T-cell (primary cell): ENCODE results near the gene NRDC. TPM values are rescaled to one million over a fixed set of nuclear protein-coding genes. Genes with fewer than 3 reads are reported as not detected.
A peak's percentile ranks its signal among the peaks of the same experiment; 100 is the strongest.

ENCODE experiments used
- ATAC-seq, 4 experiments: fragments of 200-7000 bp in 3 of 4; fragments of 150-1000 bp in 1 of 4; cut with Tn5 transposase; replicated peaks in 1 of 4; 1 replicate in 3 of 4; 2 replicates in 1 of 4; pipeline ENCODE4 v1.10.0; 2021; ENCODE audit warnings: moderate library complexity in 3 of 4, mild to moderate bottlenecking in 2 of 4, moderate number of reproducible peaks in 1 of 4
- CTCF ChIA-PET, 2 donors: fragments of 300-600 bp; sonication (Branson Sonifier 250); formaldehyde crosslinking; loops; one replicate each; lab custom pipeline; 2022; ENCODE audit warnings: antibody characterized with exemption in 2 of 2; lab: Charles Lee
- POLR2A ChIA-PET, 2 donors: fragments of 300-600 bp; sonication (Branson Sonifier 250); formaldehyde crosslinking; loops; one replicate each; lab custom pipeline; 2022; ENCODE audit warnings: antibody characterized with exemption in 2 of 2; lab: Charles Lee
- DNase-seq, 35 experiments: peaks; one replicate each; pipeline versions ENCODE4 v3.0.0 to v3.0.0-alpha.2; 2013 to 2023
- H3K27ac ChIP-seq: one replicate; pipeline ENCODE4 v1.5.1; 2013; ENCODE audit warnings: low read length
- H3K27me3 ChIP-seq, 2 experiments: replicated peaks in 1 of 2; 1 replicate in 1 of 2; 2 replicates in 1 of 2; pipeline versions ENCODE4 v1.6.1 to v1.7.0; 2013; ENCODE audit warnings: low read length in 1 of 2, mixed read lengths in 1 of 2; ENCODE audit not compliant: control insufficient read depth in 2 of 2, insufficient read depth in 2 of 2; ENCODE audit errors: extremely low read depth in 1 of 2
- H3K36me3 ChIP-seq, 2 donors: 1 replicate in 1 of 2; 2 replicates in 1 of 2; pipeline versions ENCODE4 v1.6.1 to v1.7.0; 2013; ENCODE audit warnings: low read length in 1 of 2; ENCODE audit not compliant: control insufficient read depth in 2 of 2, insufficient read depth in 1 of 2; ENCODE audit errors: extremely low read depth in 1 of 2
- H3K4me1 ChIP-seq, 2 experiments: 1 replicate in 1 of 2; 2 replicates in 1 of 2; pipeline versions ENCODE4 v1.6.1 to v1.7.0; 2013; ENCODE audit warnings: low read length in 2 of 2, mixed read lengths in 1 of 2; ENCODE audit not compliant: insufficient read depth in 2 of 2, control insufficient read depth in 1 of 2; ENCODE audit errors: extremely low read depth in 1 of 2
- H3K4me3 ChIP-seq, 2 donors: 1 replicate in 1 of 2; 2 replicates in 1 of 2; pipeline versions ENCODE4 v1.5.1 to v1.7.0; 2013; ENCODE audit warnings: mild to moderate bottlenecking in 2 of 2, low read length in 1 of 2, moderate library complexity in 1 of 2; ENCODE audit not compliant: control insufficient read depth in 1 of 2; ENCODE audit errors: extremely low read depth in 1 of 2
- H3K9me3 ChIP-seq: 2 replicates; pipeline ENCODE4 v1.7.0; 2013
- H3K27ac Mint-ChIP-seq, 2 donors: one replicate each; pipeline ENCODE4 v1.8.0; 2020 to 2021; ENCODE audit warnings: mild to moderate bottlenecking in 2 of 2, mixed read lengths in 2 of 2
- H3K27me3 Mint-ChIP-seq, 2 donors: one replicate each; pipeline ENCODE4 v1.8.0; 2021 to 2022; ENCODE audit warnings: mixed read lengths in 2 of 2
- H3K36me3 Mint-ChIP-seq: one replicate; pipeline ENCODE4 v1.8.0; 2021; ENCODE audit warnings: mixed read lengths
- H3K4me1 Mint-ChIP-seq, 3 donors: one replicate each; pipeline ENCODE4 v1.8.0; 2020 to 2022; ENCODE audit warnings: mixed read lengths in 3 of 3, mild to moderate bottlenecking in 1 of 3
- H3K4me3 Mint-ChIP-seq, 3 donors: one replicate each; pipeline ENCODE4 v1.8.0; 2020 to 2022; ENCODE audit warnings: mild to moderate bottlenecking in 3 of 3, mixed read lengths in 3 of 3, moderate library complexity in 3 of 3
- H3K9me3 Mint-ChIP-seq, 3 donors: one replicate each; pipeline ENCODE4 v1.8.0; 2020 to 2022; ENCODE audit warnings: mixed read lengths in 3 of 3
- WGBS: methylation state at CpG from one replicate; pipeline ENCODE4 v1.1.5; 2013; ENCODE audit warnings: missing lambda C conversion rate; ENCODE audit not compliant: insufficient coverage; 5-methylcytosine and 5-hydroxymethylcytosine counted together
- total RNA-seq, 35 experiments: library from RNA in 6 of 35; stranded (reverse) in 6 of 35; fragments of 120-200 nt in 1 of 35; gene quantifications; one replicate each; pipeline versions ENCODE4 v1.2.1 to v1.2.4 and lab custom pipeline; 2013 to 2026

The NRDC gene
- total RNA-seq, 5 donors from 2014 or later (not counting 1 experiment from before 2014, with no cell fraction given): 107 to 118 (median 110) TPM

DNA sequence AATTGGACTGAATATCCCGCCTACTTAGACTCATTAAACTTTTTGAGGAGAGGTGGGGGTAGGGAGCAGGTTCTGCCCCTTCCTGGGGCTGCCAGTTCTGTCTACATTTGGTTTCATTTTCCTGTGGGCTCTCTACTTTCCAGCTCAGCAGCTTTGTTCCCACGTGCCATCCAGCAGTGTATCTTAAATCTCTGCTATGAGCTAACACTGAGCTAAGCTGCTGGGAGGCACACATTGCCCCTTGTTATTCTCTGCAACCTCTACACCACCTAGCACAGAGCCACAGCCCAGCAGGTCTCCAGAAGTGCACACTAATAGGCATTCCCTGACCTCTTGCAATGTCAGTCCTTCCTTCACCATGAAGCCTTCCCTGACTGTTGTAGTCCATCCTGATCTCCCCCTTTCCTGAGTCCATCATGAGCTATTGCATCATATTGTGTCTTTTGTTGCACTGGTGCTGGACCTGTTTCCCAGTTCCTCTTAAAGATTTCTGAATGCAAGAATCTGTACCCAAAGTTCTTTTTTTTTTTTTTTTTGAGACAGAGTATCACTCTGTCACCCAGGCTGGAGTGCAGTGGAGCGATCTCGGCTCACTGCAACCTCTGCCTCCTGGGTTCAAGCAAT is 28.7 kb upstream of the NRDC start:
- Mint-ChIP-seq H3K27ac (peak overlapping the region; percentile 12 to 78), H3K4me3 (no peak overlapping the region), H3K4me1 (peaks cover 6 to 17% (median 11%) of the 10 kb centered on the region in 3 donors), H3K9me3 (peaks cover 0 to 8% (median 0%) of the 10 kb centered on the region in 3 donors), H3K27me3 (peaks cover 12 to 14% of the 10 kb centered on the region in 2 donors), H3K36me3 (no peaks in the 10 kb centered on the region)
- H3K36me3 ChIP-seq: no peaks in the 10 kb centered on the region
- no peak overlapping the region for H3K27ac ChIP-seq
- DNase-seq (no peak), ATAC-seq (no peak)
- no peak overlapping the region for H3K4me3 ChIP-seq
- H3K4me1 ChIP-seq: peaks cover 0 to 6% of the 10 kb centered on the region in 2 experiments
- no peaks in the 10 kb centered on the region for H3K9me3 ChIP-seq
- 25% methylated on average over 2 of the region's 4 CpGs for WGBS
- CTCF ChIA-PET: interaction anchor here in 1 of 2 donors (1.4 kb wide), 1 partner anchor 10 kb away, joined by 6 read pairs; no protein-coding TSS in a partner anchor
- POLR2A ChIA-PET: no interaction called here
- H3K27me3 ChIP-seq: peaks cover 0 to 2% of the 10 kb centered on the region in 2 experiments

DNA sequence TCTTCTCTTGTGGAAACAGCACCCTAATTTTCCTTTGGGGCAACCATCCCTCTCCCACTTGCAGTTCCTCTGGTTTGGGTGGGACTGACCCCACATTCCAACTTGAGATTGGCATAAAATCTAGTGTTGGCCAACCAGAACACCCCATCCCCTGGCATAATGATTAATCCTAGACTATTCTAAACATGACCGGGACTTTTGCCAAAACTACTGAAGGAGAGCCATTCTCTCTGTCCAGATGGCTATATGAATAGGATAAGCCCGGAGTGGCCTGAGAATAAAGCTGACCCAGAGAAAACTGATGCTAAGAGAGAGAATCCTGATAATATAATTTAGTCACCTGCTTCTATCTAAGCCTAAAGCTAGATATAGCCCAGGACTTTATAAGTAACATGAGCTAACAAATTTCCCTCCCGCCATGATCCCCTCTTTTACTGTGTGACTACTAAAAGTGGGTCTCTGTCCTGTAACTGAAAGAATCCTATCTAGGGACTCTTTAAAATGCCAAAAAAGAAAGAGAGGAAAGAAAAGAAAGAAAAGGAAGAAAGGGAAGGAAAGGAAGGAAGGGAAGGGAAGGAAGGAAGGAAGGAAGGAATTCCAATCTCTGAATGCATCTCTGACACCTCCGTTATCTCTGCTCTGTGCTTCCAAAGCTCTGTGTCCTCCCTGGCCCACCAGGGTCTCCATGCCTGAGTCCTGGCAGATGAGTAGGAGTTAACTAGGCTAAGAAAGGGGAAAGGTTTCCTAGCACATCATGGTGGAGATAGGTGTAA is 28.0 kb upstream of the NRDC start:
- Histone ChIP-seq H3K9me3 (no peaks in the 10 kb centered on the region), H3K4me3 (no peak overlapping the region), H3K4me1 (peaks cover 0 to 6% of the 10 kb centered on the region in 2 experiments), H3K27me3 (peaks cover 0 to 2% of the 10 kb centered on the region in 2 experiments), H3K36me3 (no peaks in the 10 kb centered on the region), H3K27ac (no peak overlapping the region)
- Mint-ChIP-seq H3K27ac (peak overlapping the region; percentile 8 to 81), H3K4me3 (no peak overlapping the region), H3K9me3 (peaks cover 0 to 8% (median 0%) of the 10 kb centered on the region in 3 donors), H3K4me1 (peaks cover 6 to 17% (median 11%) of the 10 kb centered on the region in 3 donors), H3K27me3 (peaks cover 10 to 12% of the 10 kb centered on the region in 2 donors), H3K36me3 (no peaks in the 10 kb centered on the region)
- CTCF ChIA-PET: interaction anchor here in 1 of 2 donors (1.4 kb wide), 1 partner anchor 9 kb away, joined by 6 read pairs; no protein-coding TSS in a partner anchor
- DNase-seq: no peak
- WGBS: no CpG with 5 or more reads among the region's 4 CpGs
- POLR2A ChIA-PET: no interaction called here
- no peak for ATAC-seq

DNA sequence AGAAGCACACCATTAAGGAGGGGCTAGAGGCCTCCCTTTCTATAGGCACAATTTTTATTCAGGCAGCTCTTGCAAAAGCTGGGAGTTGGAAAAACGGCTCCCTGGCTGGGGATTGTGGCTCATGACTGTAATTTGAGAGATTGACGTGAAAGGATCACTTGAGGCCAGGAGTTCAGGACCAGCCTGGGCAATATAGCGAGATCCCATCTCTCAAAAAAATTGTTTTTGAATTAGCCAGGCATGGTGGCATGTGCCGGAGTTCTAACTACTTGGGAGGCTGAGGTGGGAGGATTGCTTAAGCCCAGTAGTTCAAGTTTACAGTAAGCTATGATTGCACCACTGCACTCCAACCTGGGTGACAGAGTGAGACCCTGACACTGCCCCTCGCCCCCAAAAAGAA is 23.9 kb upstream of the NRDC start:
- POLR2A ChIA-PET: no interaction called here
- Mint-ChIP-seq H3K9me3 (peaks cover 0 to 8% (median 0%) of the 10 kb centered on the region in 3 donors), H3K27ac (no peak overlapping the region), H3K36me3 (no peaks in the 10 kb centered on the region), H3K4me3 (no peak overlapping the region), H3K4me1 (peaks cover 4 to 14% (median 6%) of the 10 kb centered on the region in 3 donors), H3K27me3 (peaks cover 15 to 26% of the 10 kb centered on the region in 2 donors)
- H3K36me3 ChIP-seq: no peaks in the 10 kb centered on the region
- H3K4me1 ChIP-seq: peaks cover 0 to 6% of the 10 kb centered on the region in 2 experiments
- CTCF ChIA-PET: no interaction called here
- H3K27me3 ChIP-seq: peaks cover 3 to 20% of the 10 kb centered on the region in 2 experiments
- DNase-seq (no peak), ATAC-seq (no peak)
- H3K4me3 ChIP-seq: no peak overlapping the region
- no peak overlapping the region for H3K27ac ChIP-seq
- WGBS: 65% methylated on average over 3 of the region's 5 CpGs
- no peaks in the 10 kb centered on the region for H3K9me3 ChIP-seq

DNA sequence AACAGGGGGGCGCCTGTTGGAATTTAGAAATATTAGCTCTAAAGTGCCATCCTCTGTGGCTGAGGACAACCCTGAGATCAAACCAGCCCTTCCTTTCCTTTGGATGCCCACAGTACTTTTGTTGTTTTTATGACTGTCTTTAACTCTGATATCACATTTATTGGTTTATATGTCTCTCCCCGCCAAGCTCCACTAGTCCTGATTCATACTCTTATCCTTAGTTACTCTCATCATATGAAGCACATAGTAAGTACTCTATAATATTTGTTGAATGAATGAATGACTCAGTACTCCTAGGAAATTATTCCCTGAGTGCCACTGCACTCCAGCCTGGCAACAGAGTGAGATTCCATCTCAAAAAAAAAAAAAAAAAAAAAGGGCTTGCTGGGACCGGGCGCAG is 22.6 kb upstream of the NRDC start:
- Mint-ChIP-seq H3K27me3 (peaks cover 26 to 33% of the 10 kb centered on the region in 2 donors), H3K27ac (no peak overlapping the region), H3K36me3 (no peaks in the 10 kb centered on the region), H3K4me3 (no peak overlapping the region), H3K9me3 (peaks cover 0 to 1% (median 0%) of the 10 kb centered on the region in 3 donors), H3K4me1 (peaks cover 0 to under 1% (median 0%) of the 10 kb centered on the region in 3 donors)
- no CpG with 5 or more reads among the region's 4 CpGs for WGBS
- Histone ChIP-seq H3K27me3 (peaks cover 3 to 25% of the 10 kb centered on the region in 2 experiments), H3K4me3 (no peak overlapping the region), H3K27ac (no peak overlapping the region), H3K36me3 (no peaks in the 10 kb centered on the region), H3K4me1 (no peaks in the 10 kb centered on the region), H3K9me3 (no peaks in the 10 kb centered on the region)
- CTCF ChIA-PET: no interaction called here
- ATAC-seq (no peak), DNase-seq (no peak)
- POLR2A ChIA-PET: no interaction called here

GRCh38 chr1:51899022-51899421 is 20.5 kb upstream of the NRDC start:
- no peak overlapping the region for H3K4me3 Mint-ChIP-seq
- POLR2A ChIA-PET: no interaction called here
- H3K36me3 Mint-ChIP-seq: no peaks in the 10 kb centered on the region
- no peaks in the 10 kb centered on the region for H3K9me3 Mint-ChIP-seq
- H3K9me3 ChIP-seq: no peaks in the 10 kb centered on the region
- peaks cover 41 to 46% of the 10 kb centered on the region in 2 donors for H3K27me3 Mint-ChIP-seq
- H3K4me3 ChIP-seq: no peak overlapping the region
- CTCF ChIA-PET: no interaction called here
- no peak overlapping the region for H3K27ac Mint-ChIP-seq
- DNase-seq (no peak), ATAC-seq (no peak)
- H3K36me3 ChIP-seq: no peaks in the 10 kb centered on the region
- H3K4me1 ChIP-seq: no peaks in the 10 kb centered on the region
- H3K27ac ChIP-seq: no peak overlapping the region
- peaks cover 3 to 26% of the 10 kb centered on the region in 2 experiments for H3K27me3 ChIP-seq
- WGBS: 79% methylated on average over 5 of the region's 10 CpGs
- H3K4me1 Mint-ChIP-seq: no peaks in the 10 kb centered on the region

GRCh38 chr1:51898090-51898734 is 19.7 kb upstream of the NRDC start:
- ATAC-seq: no peak
- POLR2A ChIA-PET: no interaction called here
- peaks cover 46 to 51% of the 10 kb centered on the region in 2 donors for H3K27me3 Mint-ChIP-seq
- no peaks in the 10 kb centered on the region for H3K36me3 ChIP-seq
- H3K4me1 Mint-ChIP-seq: no peaks in the 10 kb centered on the region
- H3K27ac ChIP-seq: no peak overlapping the region
- CTCF ChIA-PET: interaction anchor here (0.7 to 1.4 kb wide), 6 partner anchors 9 to 928 kb away, joined by 3 to 6 read pairs (median 4); no protein-coding TSS in a partner anchor
- no peaks in the 10 kb centered on the region for H3K36me3 Mint-ChIP-seq
- no peak overlapping the region for H3K4me3 ChIP-seq
- H3K9me3 ChIP-seq: no peaks in the 10 kb centered on the region
- 70% methylated on average over 1 of the region's 6 CpGs for WGBS
- no peak overlapping the region for H3K4me3 Mint-ChIP-seq
- H3K27ac Mint-ChIP-seq: no peak overlapping the region
- no peaks in the 10 kb centered on the region for H3K9me3 Mint-ChIP-seq
- DNase-seq: no peak
- H3K27me3 ChIP-seq: peaks cover 3 to 26% of the 10 kb centered on the region in 2 experiments
- no peaks in the 10 kb centered on the region for H3K4me1 ChIP-seq
